CD4-positive, alpha-beta T cell (primary cell): Measurements from ENCODE around the gene ANKS1B. TPM values are rescaled to one million over a fixed set of nuclear protein-coding genes. Genes with fewer than 3 reads are reported as not detected.

Experiments
- ATAC-seq: fragments of 200-7000 bp; cut with Tn5 transposase; one replicate; pipeline ENCODE4 v1.10.0; 2022; ENCODE audit warnings: mild to moderate bottlenecking; ENCODE audit not compliant: poor library complexity
- CTCF ChIA-PET: fragments of 350-600 bp; sonication (Branson Sonifier 250); formaldehyde crosslinking; loops from one replicate; lab custom pipeline; 2021; ENCODE audit warnings: antibody characterized with exemption, inconsistent platforms; lab: Charles Lee
- POLR2A ChIA-PET: fragments of 350-600 bp; sonication (Branson Sonifier 250); formaldehyde crosslinking; loops from one replicate; lab custom pipeline; 2021; ENCODE audit warnings: antibody characterized with exemption, inconsistent platforms; lab: Charles Lee
- DNase-seq, 14 experiments: peaks; one replicate each; pipeline ENCODE4 v3.0.0-alpha.2; 2013 to 2020; ENCODE audit warnings: mixed read lengths in 2 of 14
- H3K27ac ChIP-seq, 2 donors: one replicate each; pipeline versions ENCODE4 v1.5.1 to v1.7.0; 2013; ENCODE audit warnings: low read length in 2 of 2, low read depth in 1 of 2, mild to moderate bottlenecking in 1 of 2
- H3K27me3 ChIP-seq, 2 experiments: 1 replicate in 1 of 2; 2 replicates in 1 of 2; pipeline versions ENCODE4 v1.6.1 to v1.7.0; 2013; ENCODE audit warnings: low read length in 2 of 2, control low read depth in 1 of 2, mild to moderate bottlenecking in 1 of 2, moderate library complexity in 1 of 2; ENCODE audit not compliant: insufficient read depth in 2 of 2, control insufficient read depth in 1 of 2
- H3K36me3 ChIP-seq: one replicate; pipeline ENCODE4 v1.6.1; 2013; ENCODE audit warnings: low read length, control low read depth; ENCODE audit not compliant: insufficient read depth
- H3K4me1 ChIP-seq: one replicate; pipeline ENCODE4 v1.6.1; 2013; ENCODE audit warnings: low read length, control low read depth; ENCODE audit not compliant: insufficient read depth
- H3K4me3 ChIP-seq: one replicate; pipeline ENCODE4 v1.5.1; 2013; ENCODE audit warnings: mild to moderate bottlenecking, low read length, moderate library complexity
- H3K9me3 ChIP-seq, 2 experiments: 1 replicate in 1 of 2; 2 replicates in 1 of 2; pipeline versions ENCODE4 v1.6.1 to v1.7.0; 2013; ENCODE audit warnings: low read length in 2 of 2, mild to moderate bottlenecking in 2 of 2, control low read depth in 1 of 2, moderate library complexity in 1 of 2; ENCODE audit not compliant: control insufficient read depth in 1 of 2, insufficient read depth in 1 of 2
- H3K27ac Mint-ChIP-seq: one replicate; pipeline ENCODE4 v1.8.0; 2020; ENCODE audit warnings: mixed read lengths
- H3K27me3 Mint-ChIP-seq: one replicate; pipeline ENCODE4 v1.8.0; 2021; ENCODE audit warnings: mixed read lengths
- H3K36me3 Mint-ChIP-seq: one replicate; pipeline ENCODE4 v1.8.0; 2021; ENCODE audit warnings: low read depth, mixed read lengths
- H3K4me1 Mint-ChIP-seq: one replicate; pipeline ENCODE4 v1.8.0; 2021; ENCODE audit warnings: low read depth, mixed read lengths
- H3K4me3 Mint-ChIP-seq: one replicate; pipeline ENCODE4 v1.8.0; 2020; ENCODE audit warnings: mild to moderate bottlenecking, mixed read lengths
- H3K9me3 Mint-ChIP-seq: one replicate; pipeline ENCODE4 v1.8.0; 2020; ENCODE audit warnings: mixed read lengths
- CTCF ChIP-seq: fragments of 200-600 bp; IDR thresholded peaks from one replicate; pipeline ENCODE4 v1.8.0; 2022; ENCODE audit warnings: antibody characterized with exemption, mild to moderate bottlenecking
- intact Hi-C, 2 experiments: fragments of 100-400 bp; cut with DNase I in 1 of 2; cut with micrococcal nuclease in 1 of 2; formaldehyde crosslinking; loops; one replicate each; pipeline versions ENCODE4 v1.15.1 to v1.9.0; 2023 to 2025; cut with DNase I, micrococcal nuclease
- total RNA-seq, 174 experiments: library from RNA in 2 of 174; stranded (reverse) in 2 of 174; gene quantifications; one replicate each; pipeline ENCODE4 v1.2.3 and lab custom pipeline; 2021 to 2026

The ANKS1B gene
- total RNA-seq, 2 experiments from 2014 or later = 0.16 to 1.1 TPM

GRCh38 chr12:98830657-98831056, 1154.1 kb downstream of the ANKS1B start:
- ChIA-PET POLR2A (no interaction called here), CTCF (no interaction called here)
- Histone ChIP-seq H3K27ac (no peak overlapping the region), H3K4me1 (no peaks in the 10 kb centered on the region), H3K4me3 (no peak overlapping the region), H3K36me3 (no peaks in the 10 kb centered on the region), H3K27me3 (peaks cover 3 to 6% of the 10 kb centered on the region in 2 experiments), H3K9me3 (no peaks in the 10 kb centered on the region)
- Mint-ChIP-seq H3K27ac (no peak overlapping the region), H3K4me1 (no peaks in the 10 kb centered on the region), H3K9me3 (no peaks in the 10 kb centered on the region), H3K4me3 (no peak overlapping the region), H3K36me3 (no peaks in the 10 kb centered on the region), H3K27me3 (peaks cover 38% of the 10 kb centered on the region)
- DNase-seq (no peak), ATAC-seq (no peak)
- intact Hi-C loops = no loop called here
- TF ChIP-seq CTCF = no peak

GRCh38 chr12:98828802-98829600, 1155.7 kb downstream of the ANKS1B start:
- no peaks in the 10 kb centered on the region for H3K4me1 ChIP-seq
- intact Hi-C loops = no loop called here
- no peak for DNase-seq
- no peaks in the 10 kb centered on the region for H3K9me3 Mint-ChIP-seq
- no peak overlapping the region for H3K27ac Mint-ChIP-seq
- peaks cover 40% of the 10 kb centered on the region for H3K27me3 Mint-ChIP-seq
- no peaks in the 10 kb centered on the region for H3K36me3 ChIP-seq
- ChIA-PET POLR2A (no interaction called here), CTCF (no interaction called here)
- ATAC-seq = no peak
- no peaks in the 10 kb centered on the region for H3K4me1 Mint-ChIP-seq
- peaks cover 3 to 5% of the 10 kb centered on the region in 2 experiments for H3K27me3 ChIP-seq
- H3K4me3 ChIP-seq = no peak overlapping the region
- no peak overlapping the region for H3K27ac ChIP-seq
- no peak for TF ChIP-seq CTCF
- no peak overlapping the region for H3K4me3 Mint-ChIP-seq
- no peaks in the 10 kb centered on the region for H3K36me3 Mint-ChIP-seq
- no peaks in the 10 kb centered on the region for H3K9me3 ChIP-seq

- CTCF ChIA-PET = no interaction called here
- intact Hi-C loops = no loop called here
- ATAC-seq = no peak
Measured at GRCh38 chr12:98823012-98823411, 1161.7 kb downstream of the ANKS1B start.

More at GRCh38 chr12:98823012-98823411, 1161.7 kb downstream of the ANKS1B start:
- POLR2A ChIA-PET = no interaction called here
- DNase-seq = no peak
- H3K27ac ChIP-seq = no peak overlapping the region
- Mint-ChIP-seq H3K36me3 (no peaks in the 10 kb centered on the region), H3K4me3 (no peak overlapping the region), H3K9me3 (no peaks in the 10 kb centered on the region), H3K27me3 (peaks cover 40% of the 10 kb centered on the region), H3K27ac (no peak overlapping the region), H3K4me1 (no peaks in the 10 kb centered on the region)
- H3K9me3 ChIP-seq = no peaks in the 10 kb centered on the region
- no peak for TF ChIP-seq CTCF
- H3K27me3 ChIP-seq = peaks cover 0 to 7% of the 10 kb centered on the region in 2 experiments
- no peak overlapping the region for H3K4me3 ChIP-seq
- no peaks in the 10 kb centered on the region for H3K4me1 ChIP-seq
- H3K36me3 ChIP-seq = no peaks in the 10 kb centered on the region
